ENCODE measurements around the gene STIM1.

STIM1 gene

DNA sequence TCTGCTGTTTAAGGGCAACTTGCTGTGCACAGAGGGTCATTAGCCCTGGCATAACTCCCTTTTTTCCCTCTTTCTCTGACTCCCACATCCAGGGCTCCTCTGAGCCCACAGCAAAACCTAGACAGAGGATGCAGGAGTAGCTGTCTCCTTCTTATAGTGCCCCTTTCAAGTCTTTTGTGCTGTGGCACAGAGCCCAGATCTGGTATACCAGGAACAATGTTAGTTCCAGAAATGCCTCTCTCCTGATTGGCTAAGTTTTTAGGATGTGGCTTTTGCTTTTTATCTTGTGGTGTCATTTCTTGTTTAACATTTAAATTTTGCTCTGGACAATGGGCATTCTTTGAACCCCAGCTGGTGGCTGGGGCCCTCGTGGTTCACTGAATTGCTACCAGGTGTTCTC, 213.5 kb downstream of the STIM1 start:
- H3K4me3 ChIP-seq (ENCODE audit: low read length), result no peak overlapping the region
- no peak for TF ChIP-seq ZNF274 (IDR thresholded peaks at IDR 0.05; ENCODE audit: low read depth, low read length)

DNA sequence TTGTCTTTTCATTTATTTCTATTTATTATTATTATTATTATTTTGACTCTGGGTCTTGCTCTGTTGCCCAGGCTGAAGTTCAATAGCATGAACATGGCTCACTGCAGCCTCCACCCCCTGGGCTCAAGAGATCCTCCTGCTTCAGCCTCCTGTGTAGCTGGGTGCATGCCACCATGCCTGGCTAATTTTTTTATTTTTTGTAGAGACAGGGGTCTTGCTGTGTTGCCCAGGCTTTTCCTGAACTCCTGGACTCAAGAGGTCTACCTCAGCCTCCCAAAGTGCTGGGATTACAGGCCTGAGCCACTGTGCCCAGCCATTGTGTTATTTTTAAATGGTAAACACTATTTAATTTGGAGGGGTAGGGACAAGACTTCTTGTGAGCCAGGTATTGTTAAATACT, 215.9 kb downstream of the STIM1 start:
- TF ChIP-seq ZNF274 (IDR thresholded peaks at IDR 0.05; ENCODE audit: low read depth, low read length), result no peak
- H3K4me3 ChIP-seq (ENCODE audit: low read length), result no peak overlapping the region

DNA sequence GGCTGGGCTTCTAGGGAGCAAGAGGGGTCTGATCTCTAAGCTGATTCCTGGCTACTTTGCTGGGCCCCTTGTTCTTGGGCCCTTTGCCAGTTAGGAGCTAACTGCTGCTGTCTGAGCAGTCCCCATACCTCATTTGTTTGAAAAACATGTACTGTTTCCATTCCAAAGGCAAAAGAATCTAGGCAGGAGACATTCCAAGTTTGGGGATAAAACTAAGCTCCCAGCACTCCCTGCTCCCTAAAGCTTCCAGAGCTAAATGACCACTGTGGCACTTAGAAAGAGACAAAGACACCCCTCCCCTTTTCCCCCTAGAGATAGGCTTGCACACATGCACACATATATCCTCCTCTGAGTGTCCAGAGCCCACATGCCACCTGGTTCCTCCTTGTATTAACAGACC, 216.4 kb downstream of the STIM1 start:
- no peak overlapping the region for H3K4me3 ChIP-seq (ENCODE audit: low read length)
- no peak for TF ChIP-seq ZNF274 (IDR thresholded peaks at IDR 0.05; ENCODE audit: low read depth, low read length)

DNA sequence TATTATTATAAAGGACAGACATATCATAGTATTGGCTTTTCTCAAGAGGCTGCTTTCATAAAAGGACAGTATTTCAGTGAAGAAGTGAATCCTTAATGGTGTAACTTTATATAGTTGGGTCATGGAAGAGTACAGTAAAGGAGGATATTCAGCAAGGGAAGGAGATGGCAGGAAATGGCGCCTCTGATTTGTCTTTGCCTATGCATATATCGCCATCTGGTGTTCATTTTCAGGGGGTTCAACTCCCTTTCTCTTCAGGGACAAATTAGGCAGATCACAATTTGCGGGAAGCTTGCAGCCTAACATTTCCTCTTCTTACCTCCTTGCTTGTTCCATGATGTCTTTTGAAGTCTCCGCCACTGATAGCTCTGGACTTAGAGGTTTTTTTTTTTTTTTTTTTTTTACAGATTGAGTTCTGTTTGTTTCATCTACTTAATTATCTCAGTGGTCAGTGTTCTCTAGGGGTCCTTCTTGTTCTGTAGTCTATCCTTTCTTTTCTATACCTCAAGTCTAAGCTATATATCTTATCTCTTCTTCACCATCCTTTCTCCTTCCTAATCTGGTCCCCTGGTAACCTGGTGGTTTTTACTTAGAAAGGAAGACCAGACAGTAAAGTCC, 217.3 kb downstream of the STIM1 start:
- no peak for TF ChIP-seq ZNF274 (IDR thresholded peaks at IDR 0.05; ENCODE audit: low read depth, low read length)
- H3K4me3 ChIP-seq (ENCODE audit: low read length), result no peak overlapping the region

DNA sequence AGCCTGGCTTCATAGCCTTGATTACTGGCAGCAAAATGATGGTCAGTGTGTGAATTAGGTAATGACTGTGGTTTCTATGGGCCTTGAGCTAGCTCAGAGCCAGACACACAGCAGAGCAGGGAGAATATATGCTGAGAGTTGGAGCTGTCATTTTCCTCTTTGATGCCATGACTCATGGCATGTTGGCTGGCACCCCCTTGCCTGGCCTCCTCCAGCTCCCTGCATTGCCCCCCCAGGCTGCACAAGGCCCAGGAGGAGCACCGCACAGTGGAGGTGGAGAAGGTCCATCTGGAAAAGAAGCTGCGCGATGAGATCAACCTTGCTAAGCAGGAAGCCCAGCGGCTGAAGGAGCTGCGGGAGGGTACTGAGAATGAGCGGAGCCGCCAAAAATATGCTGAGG, 218.8 kb downstream of the STIM1 start:
- TF ChIP-seq ZNF274 (IDR thresholded peaks at IDR 0.05; ENCODE audit: low read depth, low read length), result no peak
- no peak overlapping the region for H3K4me3 ChIP-seq (ENCODE audit: low read length)

DNA sequence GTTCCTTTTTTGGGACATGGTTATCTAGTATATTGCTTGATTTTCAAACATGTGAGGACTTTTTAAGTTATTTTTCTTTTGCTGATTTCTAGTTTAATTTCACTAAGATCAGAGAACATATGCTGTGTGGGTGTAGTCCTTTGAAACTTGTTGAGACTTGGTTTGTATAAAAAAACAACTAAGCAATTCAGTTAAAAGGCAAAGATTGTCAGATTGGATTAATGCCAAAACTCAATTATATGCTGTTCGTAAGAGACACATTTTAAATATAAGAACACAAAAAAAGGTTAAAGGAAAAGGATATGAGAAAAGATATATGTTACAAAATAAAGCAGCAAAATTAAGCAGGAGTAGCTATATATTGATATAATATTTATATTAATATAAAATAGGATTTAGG, 221.3 kb downstream of the STIM1 start:
- no peak overlapping the region for H3K4me3 ChIP-seq (ENCODE audit: low read length)
- no peak for TF ChIP-seq ZNF274 (IDR thresholded peaks at IDR 0.05; ENCODE audit: low read depth, low read length)

DNA sequence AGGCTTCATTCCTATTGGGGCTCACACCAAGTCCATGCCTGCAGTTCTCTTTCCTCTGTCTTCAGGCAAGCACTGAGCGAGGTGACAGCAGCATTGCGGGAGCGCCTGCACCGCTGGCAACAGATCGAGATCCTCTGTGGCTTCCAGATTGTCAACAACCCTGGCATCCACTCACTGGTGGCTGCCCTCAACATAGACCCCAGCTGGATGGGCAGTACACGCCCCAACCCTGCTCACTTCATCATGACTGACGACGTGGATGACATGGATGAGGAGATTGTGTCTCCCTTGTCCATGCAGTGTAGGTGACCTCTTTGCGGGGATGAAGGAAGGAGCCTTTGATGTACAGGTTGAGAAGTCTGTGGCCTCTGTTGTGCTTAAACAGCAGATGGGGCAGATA, 227.7 kb downstream of the STIM1 start:
- no peak overlapping the region for H3K4me3 ChIP-seq (ENCODE audit: low read length)
- TF ChIP-seq ZNF274 (IDR thresholded peaks at IDR 0.05; ENCODE audit: low read depth, low read length), result no peak

DNA sequence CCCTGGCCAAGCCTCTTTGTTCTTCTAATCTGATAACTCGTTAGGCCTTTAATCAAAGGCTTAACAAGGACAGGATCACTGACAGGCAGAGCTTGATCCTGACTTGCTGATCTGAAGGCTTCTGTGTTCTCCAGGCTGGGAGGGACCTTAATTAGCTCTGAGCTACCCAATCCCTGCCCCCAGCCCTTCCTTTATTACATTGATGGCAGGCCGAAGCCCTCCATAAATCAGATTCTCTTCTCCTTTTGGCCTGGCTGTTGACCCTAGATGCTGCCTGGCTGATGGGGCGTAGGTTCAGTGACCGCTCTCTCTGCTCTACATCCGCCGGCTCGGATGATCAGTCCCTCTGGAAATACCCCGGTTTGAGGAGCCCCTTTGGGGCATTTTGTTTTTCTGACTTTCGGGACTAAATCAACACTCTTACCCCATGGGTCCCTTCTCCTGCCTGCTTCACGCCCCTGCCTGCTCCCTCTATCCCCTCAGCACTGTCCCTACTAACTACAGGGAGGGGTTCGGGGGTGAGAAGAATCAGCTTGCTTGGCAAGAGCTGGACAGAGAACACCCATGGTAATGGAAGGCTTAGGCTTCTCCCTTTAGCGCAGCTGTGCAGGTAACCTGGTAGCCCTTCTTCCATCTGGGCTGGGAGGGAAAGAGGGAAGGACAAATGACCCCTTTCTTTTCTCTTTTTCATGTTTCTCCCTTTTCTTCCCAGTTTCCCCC, 229.1 kb downstream of the STIM1 start:
- TF ChIP-seq ZNF274 (IDR thresholded peaks at IDR 0.05; ENCODE audit: low read depth, low read length), result no peak
- no peak overlapping the region for H3K4me3 ChIP-seq (ENCODE audit: low read length)

DNA sequence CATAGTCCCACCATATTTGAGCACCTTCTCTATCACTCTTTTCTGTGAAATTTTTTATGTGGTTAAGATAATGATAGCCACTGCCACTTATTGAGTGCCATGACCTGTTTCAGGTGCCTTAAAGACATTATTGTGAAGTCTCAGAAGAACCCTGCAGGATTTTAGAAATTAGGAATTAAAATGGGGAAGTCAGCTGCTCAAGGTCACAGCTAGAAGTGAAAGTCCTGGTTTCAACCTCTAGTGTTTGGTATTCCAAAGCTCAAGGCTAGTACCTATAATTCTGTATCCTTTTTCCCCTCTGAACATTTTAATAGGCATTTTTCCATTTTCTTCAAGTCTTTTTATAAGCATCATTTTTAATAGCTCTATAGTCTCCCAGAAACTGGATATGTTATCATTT, 230.1 kb downstream of the STIM1 start:
- TF ChIP-seq ZNF274 (IDR thresholded peaks at IDR 0.05; ENCODE audit: low read depth, low read length), result no peak
- H3K4me3 ChIP-seq (ENCODE audit: low read length), result no peak overlapping the region

DNA sequence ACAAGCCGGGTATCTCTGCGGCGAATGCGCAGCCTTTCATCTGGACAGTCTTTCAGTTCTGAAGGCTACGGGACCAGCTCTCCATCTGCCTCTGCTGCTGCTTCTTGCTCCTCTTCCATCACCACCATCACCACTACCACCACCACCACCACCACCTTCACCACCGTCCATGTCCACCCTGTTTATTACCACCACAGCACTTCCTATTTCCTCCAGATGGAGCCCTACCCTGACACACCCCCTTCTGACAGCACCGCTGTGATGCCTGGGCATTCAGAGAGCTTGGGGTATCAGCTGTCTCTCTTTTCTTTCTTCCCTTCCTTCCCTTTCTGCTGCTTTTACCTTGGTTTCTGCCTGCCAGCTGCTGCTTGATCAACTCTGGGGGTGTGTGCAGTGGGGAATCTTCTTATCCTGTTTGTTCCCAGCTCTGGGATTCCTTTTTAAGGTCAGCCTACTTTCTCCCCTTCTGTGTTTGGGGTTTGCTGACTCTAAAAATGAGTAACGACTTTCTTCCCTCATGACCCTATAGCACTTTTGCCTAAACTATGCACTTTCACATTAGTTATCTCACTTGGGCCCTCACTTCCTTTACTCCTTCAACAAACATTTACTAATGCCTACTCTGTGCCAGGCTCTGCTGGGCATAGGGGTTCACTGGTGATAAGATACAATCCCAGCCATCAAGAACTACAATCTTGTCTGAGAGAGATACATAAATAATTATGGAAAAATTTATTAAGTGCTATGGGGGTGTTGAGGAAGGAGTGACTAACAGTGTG, 231.3 kb downstream of the STIM1 start:
- H3K4me3 ChIP-seq (ENCODE audit: low read length), result no peak overlapping the region
- no peak for TF ChIP-seq ZNF274 (IDR thresholded peaks at IDR 0.05; ENCODE audit: low read depth, low read length)

DNA sequence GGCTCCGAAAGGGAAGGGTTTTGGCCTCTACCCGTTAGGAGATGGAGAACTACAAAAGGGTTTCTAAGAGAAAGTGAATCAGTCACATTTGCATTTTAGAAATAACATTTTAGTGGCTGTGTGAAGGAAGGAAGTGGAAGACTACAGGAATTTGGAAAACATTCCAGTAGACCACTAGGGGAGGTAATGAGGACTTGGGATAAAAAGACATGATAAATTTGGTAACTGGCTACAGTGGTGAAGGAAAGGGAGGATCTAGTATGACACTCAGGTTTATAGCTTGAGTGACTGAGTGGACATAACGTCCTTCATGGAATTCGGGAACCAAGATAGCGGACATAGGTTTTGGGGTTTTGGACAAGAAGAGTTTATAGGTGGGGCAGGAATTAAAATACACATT, 232.1 kb downstream of the STIM1 start:
- TF ChIP-seq ZNF274 (IDR thresholded peaks at IDR 0.05; ENCODE audit: low read depth, low read length), result no peak

DNA sequence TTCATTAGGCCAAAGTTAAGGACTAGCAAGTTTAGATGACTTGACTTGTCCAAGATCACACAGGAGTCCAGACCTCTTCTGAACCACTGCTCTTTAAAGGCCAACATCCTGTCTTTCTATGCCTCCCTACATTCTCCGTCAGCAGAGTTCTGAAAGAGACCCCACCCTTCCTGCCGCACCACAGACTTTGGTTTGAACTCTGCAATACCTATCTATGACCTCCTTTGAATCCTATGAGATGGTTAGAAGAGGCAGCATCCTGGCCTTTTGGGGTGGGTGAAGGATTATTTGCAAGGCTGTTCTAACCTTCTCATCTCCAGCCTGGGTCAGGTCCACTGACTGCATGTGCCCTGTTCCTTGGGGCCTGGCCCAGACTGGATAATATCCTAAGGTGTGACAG, 234.8 kb downstream of the STIM1 start:
- no peak overlapping the region for H3K4me3 ChIP-seq (ENCODE audit: low read length)
- no peak for TF ChIP-seq ZNF274 (IDR thresholded peaks at IDR 0.05; ENCODE audit: low read depth, low read length)

More for the DNA sequence above, 232.1 kb downstream of the STIM1 start:
- no peak overlapping the region for H3K4me3 ChIP-seq (ENCODE audit: low read length)

DNA sequence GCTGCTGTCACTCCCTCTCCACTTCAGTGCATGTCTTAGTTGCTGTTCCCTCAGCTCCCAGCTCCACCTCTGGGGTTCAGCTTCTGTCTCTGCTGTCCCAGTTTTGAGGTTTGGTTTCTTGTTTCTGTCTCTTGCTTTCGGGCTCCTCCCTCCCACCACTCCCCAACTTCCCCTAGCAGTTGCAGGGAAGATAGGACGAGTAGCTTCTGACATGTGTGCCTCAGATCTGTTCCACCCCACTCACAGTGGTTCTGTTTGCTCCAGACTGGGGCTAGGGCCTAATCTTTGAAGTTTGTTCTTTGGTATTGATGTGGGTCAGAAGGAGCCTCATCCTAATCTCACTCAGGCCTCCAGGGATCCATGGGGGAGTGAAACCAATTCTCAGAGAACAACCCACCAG, 236.6 kb downstream of the STIM1 start:
- TF ChIP-seq ZNF274 (IDR thresholded peaks at IDR 0.05; ENCODE audit: low read depth, low read length), result no peak
- H3K4me3 ChIP-seq (ENCODE audit: low read length), result no peak overlapping the region

DNA sequence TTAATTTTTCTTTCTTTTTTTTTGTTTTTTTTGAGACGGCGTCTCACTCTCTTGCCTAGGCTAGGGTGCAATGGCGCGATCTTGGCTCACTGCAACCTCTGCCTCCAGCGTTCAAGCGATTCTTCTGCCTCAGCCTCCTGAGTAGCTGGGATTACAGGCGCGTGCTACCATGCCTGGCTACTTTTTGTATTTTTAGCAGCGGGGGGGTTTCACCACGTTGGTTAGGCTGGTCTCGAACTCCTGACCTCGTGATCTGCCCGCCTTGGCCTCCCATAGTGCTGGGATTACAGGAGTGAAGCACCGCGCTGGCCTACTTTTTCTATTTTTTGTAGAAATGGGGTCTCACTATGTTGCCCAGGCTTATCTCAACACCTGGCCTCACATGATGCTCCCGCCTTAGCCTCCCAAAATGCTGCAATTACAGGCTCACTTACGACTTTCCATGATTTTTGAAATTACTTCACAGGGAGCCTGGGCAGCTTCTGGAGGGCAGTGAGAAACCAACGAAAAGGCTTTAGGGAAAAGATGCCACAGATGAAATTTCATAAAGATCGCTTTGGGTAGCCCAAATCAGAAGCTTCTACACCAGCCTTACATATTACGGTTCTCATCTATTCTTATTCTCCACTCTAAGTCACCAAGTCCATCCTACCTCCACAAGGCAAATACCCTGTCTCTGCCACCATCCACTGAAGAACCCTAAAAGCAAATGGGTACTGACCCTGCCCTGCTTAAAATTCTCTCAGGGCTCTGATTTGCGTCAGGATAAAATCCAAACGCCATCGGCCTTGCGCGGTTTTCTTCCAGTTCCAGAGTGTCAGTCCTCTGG, 238.3 kb downstream of the STIM1 start:
- no peak for TF ChIP-seq ZNF274 (IDR thresholded peaks at IDR 0.05; ENCODE audit: low read depth, low read length)

More for the DNA sequence above, 238.3 kb downstream of the STIM1 start:
- H3K4me3 ChIP-seq (ENCODE audit: low read length), result peak overlapping the region; percentile 96
